Ovary (tissue), 3 donors: ENCODE measurements around the gene FAM237A.

Source experiments
- CTCF ChIP-seq, 3 donors: fragments of 450-650 bp in 2 of 3; fragments of 200-600 bp in 1 of 3; IDR thresholded peaks; one replicate each; pipeline versions ENCODE4 v1.5.1 to v1.8.0; 2016 to 2022; ENCODE audit warnings: antibody characterized with exemption in 3 of 3, mild to moderate bottlenecking in 1 of 3
- EP300 ChIP-seq: sonication (generic); formaldehyde crosslinking; IDR thresholded peaks from one replicate; pipeline ENCODE4 v1.6.1; 2017; ENCODE audit warnings: antibody characterized with exemption
- POLR2A ChIP-seq: fragments of 450-650 bp; IDR thresholded peaks from one replicate; pipeline ENCODE4 v1.6.1; 2017; ENCODE audit warnings: antibody characterized with exemption, mild to moderate bottlenecking, moderate library complexity
- donor health status: DM: no; HTN: no; CAD: no.

- no peak for TF ChIP-seq EP300
- no peak for TF ChIP-seq POLR2A
- no peak for TF ChIP-seq CTCF (IDR thresholded peaks at IDR 0.05)
Observed at GRCh38 chr2:206698811-206699210, 56.5 kb downstream of the FAM237A start.
